DLD1 (cell line): Measurements from ENCODE around the gene DISP1.

Source experiments
- in situ Hi-C: cut with HindIII; loops from 2 replicates; pipeline ENCODE4 v1.10.0; 2017; ENCODE audit warnings: low sequenced_read_pairs

The DISP1 gene

GRCh38 chr1:222814536-222815439 is at the start of gene DISP1:
Gene DISP1 (plus strand): TSS chr1:222815039. CDS start chr1:222942824, 127,785 bp downstream.
- in situ Hi-C loops = no loop called here

- in situ Hi-C loops = no loop called here
Observed at GRCh38 chr1:222767152-222767571, 47.7 kb upstream of the DISP1 start.

GRCh38 chr1:222768592-222768991 is 46.2 kb upstream of the DISP1 start:
- in situ Hi-C loops = no loop called here

- in situ Hi-C loops = no loop called here
Observed at GRCh38 chr1:222769181-222769580, 45.7 kb upstream of the DISP1 start.

GRCh38 chr1:222769971-222770620 is 44.7 kb upstream of the DISP1 start:
- in situ Hi-C loops = no loop called here

GRCh38 chr1:222772996-222773379 is 41.9 kb upstream of the DISP1 start:
- in situ Hi-C loops = no loop called here

- in situ Hi-C loops = loop anchor here (25.0 kb wide), 1 partner anchor 310 kb away; no protein-coding TSS in a partner anchor
Observed at GRCh38 chr1:222777463-222777862, 37.4 kb upstream of the DISP1 start.

- in situ Hi-C loops = loop anchor here (25.0 kb wide), 1 partner anchor 309 kb away; no protein-coding TSS in a partner anchor
Observed at GRCh38 chr1:222777977-222778376, 36.9 kb upstream of the DISP1 start.

- in situ Hi-C loops = loop anchor here (25.0 kb wide), 1 partner anchor 306 kb away; no protein-coding TSS in a partner anchor
Observed at GRCh38 chr1:222781251-222781650, 33.6 kb upstream of the DISP1 start.

- in situ Hi-C loops = loop anchor here (25.0 kb wide), 1 partner anchor 304 kb away; no protein-coding TSS in a partner anchor
Observed at GRCh38 chr1:222783051-222783450, 31.8 kb upstream of the DISP1 start.

- in situ Hi-C loops = loop anchor here (25.0 kb wide), 1 partner anchor 303 kb away; no protein-coding TSS in a partner anchor
Observed at GRCh38 chr1:222784371-222784770, 30.5 kb upstream of the DISP1 start.

- in situ Hi-C loops = loop anchor here (25.0 kb wide), 1 partner anchor 302 kb away; no protein-coding TSS in a partner anchor
Observed at GRCh38 chr1:222784916-222785315, 29.9 kb upstream of the DISP1 start.

GRCh38 chr1:222785529-222785928 is 29.3 kb upstream of the DISP1 start:
- in situ Hi-C loops = loop anchor here (25.0 kb wide), 1 partner anchor 302 kb away; no protein-coding TSS in a partner anchor

- in situ Hi-C loops = loop anchor here (25.0 kb wide), 1 partner anchor 301 kb away; no protein-coding TSS in a partner anchor
Observed at GRCh38 chr1:222786121-222786520, 28.7 kb upstream of the DISP1 start.

- in situ Hi-C loops = loop anchor here (25.0 kb wide), 1 partner anchor 300 kb away; no protein-coding TSS in a partner anchor
Observed at GRCh38 chr1:222787729-222788128, 27.1 kb upstream of the DISP1 start.

- in situ Hi-C loops = loop anchor here (25.0 kb wide), 1 partner anchor 299 kb away; no protein-coding TSS in a partner anchor
Observed at GRCh38 chr1:222788402-222789156, 26.3 kb upstream of the DISP1 start.

- in situ Hi-C loops = loop anchor here (25.0 kb wide), 1 partner anchor 297 kb away; no protein-coding TSS in a partner anchor
Observed at GRCh38 chr1:222790115-222790514, 24.7 kb upstream of the DISP1 start.

- in situ Hi-C loops = loop anchor here (25.0 kb wide), 1 partner anchor 297 kb away; no protein-coding TSS in a partner anchor
Observed at GRCh38 chr1:222790520-222790919, 24.3 kb upstream of the DISP1 start.

- in situ Hi-C loops = loop anchor here (25.0 kb wide), 1 partner anchor 296 kb away; no protein-coding TSS in a partner anchor
Observed at GRCh38 chr1:222791006-222791710, 23.7 kb upstream of the DISP1 start.

- in situ Hi-C loops = loop anchor here (25.0 kb wide), 1 partner anchor 295 kb away; no protein-coding TSS in a partner anchor
Observed at GRCh38 chr1:222792744-222793143, 22.1 kb upstream of the DISP1 start.
